Ectodermal cell (in vitro differentiated cells): ENCODE results near the gene B3GALT4. TPM values are rescaled to one million over a fixed set of nuclear protein-coding genes. Genes with fewer than 3 reads are reported as not detected.

Experiments used
- H3K27ac ChIP-seq: 2 replicates; pipeline ENCODE4 v1.7.0; 2013; ENCODE audit warnings: mild to moderate bottlenecking, low read depth, low read length; ENCODE audit not compliant: insufficient read depth, poor library complexity, severe bottlenecking
- H3K27me3 ChIP-seq: 2 replicates; pipeline ENCODE4 v1.7.0; 2013; ENCODE audit warnings: mild to moderate bottlenecking, low read length; ENCODE audit not compliant: insufficient read depth, control insufficient read depth, poor library complexity, severe bottlenecking
- H3K36me3 ChIP-seq: one replicate; pipeline ENCODE4 v1.7.0; 2013; ENCODE audit warnings: low read length; ENCODE audit not compliant: control insufficient read depth, insufficient read depth
- H3K4me1 ChIP-seq: one replicate; pipeline ENCODE4 v1.7.0; 2013; ENCODE audit warnings: low read length; ENCODE audit not compliant: control insufficient read depth, insufficient read depth
- H3K4me3 ChIP-seq: 2 replicates; pipeline ENCODE4 v1.7.0; 2013; ENCODE audit warnings: low read depth, low read length, control low read depth; ENCODE audit not compliant: insufficient read depth
- H3K9me3 ChIP-seq: 2 replicates; pipeline ENCODE4 v1.7.0; 2013; ENCODE audit warnings: mild to moderate bottlenecking, low read length, moderate library complexity; ENCODE audit not compliant: control insufficient read depth
- WGBS, 2 experiments: methylation state at CpG; one replicate each; pipeline ENCODE4 v1.1.7; 2013; ENCODE audit warnings: missing lambda C conversion rate in 2 of 2; 5-methylcytosine and 5-hydroxymethylcytosine counted together
- polyA plus RNA-seq, 4 experiments: library from polyadenylated mRNA; stranded (reverse); fragments of 50-300 nt; gene quantifications; one replicate each; pipeline ENCODE4 v1.2.3, GENCODE V29; 2013

Gene B3GALT4
- polyA plus RNA-seq (2013, experiment 1 of 4): 1.3 TPM
- polyA plus RNA-seq (2013, experiment 2 of 4): 2.3 TPM
- polyA plus RNA-seq (2013, experiment 3 of 4): 1.7 TPM
- 2.5 TPM for polyA plus RNA-seq (2013, experiment 4 of 4)

DNA sequence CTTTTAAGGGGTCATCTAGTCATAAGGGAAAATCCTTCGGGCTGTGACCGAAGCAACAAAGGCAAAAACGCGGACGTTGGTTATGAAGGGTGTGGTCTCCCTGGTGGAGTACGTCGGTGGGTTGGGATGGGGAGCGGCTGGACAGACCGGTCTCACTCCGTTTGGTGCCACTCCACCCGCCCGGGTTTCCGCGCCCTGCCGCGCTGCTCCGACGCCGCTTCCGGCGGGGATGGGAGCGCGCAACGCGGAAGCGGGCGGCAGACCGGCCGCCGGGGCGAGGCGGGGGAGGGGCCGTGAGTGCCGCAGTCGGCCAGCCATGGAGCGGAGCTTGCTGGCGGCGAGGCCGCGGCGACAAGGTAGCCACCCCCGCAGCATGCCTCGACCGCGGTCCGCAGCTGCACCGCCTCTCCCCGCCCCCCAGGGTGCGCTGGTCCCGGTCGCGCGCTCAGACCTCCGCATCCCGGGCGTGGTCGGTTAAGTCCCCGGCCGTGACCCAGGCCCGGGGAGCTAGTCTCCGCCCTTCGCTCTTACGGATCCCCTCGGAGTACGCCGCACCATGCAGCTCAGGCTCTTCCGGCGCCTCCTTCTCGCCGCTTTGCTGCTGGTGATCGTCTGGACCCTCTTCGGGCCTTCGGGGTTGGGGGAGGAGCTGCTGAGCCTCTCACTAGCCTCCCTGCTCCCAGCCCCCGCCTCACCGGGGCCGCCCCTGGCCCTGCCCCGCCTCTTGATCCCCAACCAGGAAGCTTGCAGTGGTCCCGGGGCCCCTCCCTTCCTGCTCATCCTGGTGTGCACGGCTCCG lies at the start of gene B3GALT4:
TSS of gene B3GALT4 (plus strand) at position 260 of the 799 bp plus-strand sequence. CDS start at position 557, 297 bp downstream.
- Histone ChIP-seq H3K36me3 (peaks cover 21% of the 10 kb centered on the region), H3K4me3 (peak within 1 kb of the TSS; percentile 56), H3K27me3 (no peaks in the 10 kb centered on the region), H3K27ac (peak within 1 kb of the TSS; percentile 86), H3K4me1 (peaks cover 26% of the 10 kb centered on the region), H3K9me3 (no peaks in the 10 kb centered on the region)
- 1% methylated on average over 80 of the region's 80 CpGs for WGBS, 2 experiments

GRCh38 chr6:33235221-33235634 lies 41.7 kb upstream of the B3GALT4 start:
- no peaks in the 10 kb centered on the region for H3K36me3 ChIP-seq
- no peak overlapping the region for H3K4me3 ChIP-seq
- peaks cover 11% of the 10 kb centered on the region for H3K4me1 ChIP-seq
- no peaks in the 10 kb centered on the region for H3K27me3 ChIP-seq
- H3K9me3 ChIP-seq: no peaks in the 10 kb centered on the region
- WGBS, 2 experiments: 19 to 25% methylated on average over 6 of the region's 6 CpGs
- H3K27ac ChIP-seq: no peak overlapping the region

- H3K27me3 ChIP-seq: no peaks in the 10 kb centered on the region
- H3K4me3 ChIP-seq: no peak overlapping the region
- no peaks in the 10 kb centered on the region for H3K9me3 ChIP-seq
- H3K27ac ChIP-seq: no peak overlapping the region
- no peaks in the 10 kb centered on the region for H3K36me3 ChIP-seq
- peaks cover 11% of the 10 kb centered on the region for H3K4me1 ChIP-seq
These were observed 40.6 kb upstream of the B3GALT4 start for GRCh38 chr6:33236328-33236727.

DNA sequence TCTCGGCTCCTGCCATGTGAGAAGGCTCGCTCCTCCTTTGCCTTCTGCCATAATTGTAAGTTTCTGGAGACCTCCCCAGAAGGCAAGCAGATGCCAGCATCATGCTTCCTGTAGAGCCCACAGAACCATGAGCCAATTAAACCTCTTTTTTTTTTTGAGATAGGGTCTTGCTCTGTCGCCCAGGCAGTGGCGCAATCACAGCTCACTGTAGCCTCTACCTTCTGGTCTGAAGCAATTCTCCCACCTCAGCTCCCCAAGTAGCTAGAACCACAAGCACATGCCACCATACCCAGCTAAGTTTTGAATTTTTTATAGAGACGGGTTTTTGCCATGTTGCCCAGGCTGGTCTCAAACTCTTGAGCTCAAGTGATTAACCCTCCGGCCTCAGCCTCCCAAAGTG lies 40.1 kb upstream of the B3GALT4 start:
- no peaks in the 10 kb centered on the region for H3K36me3 ChIP-seq
- no peak overlapping the region for H3K27ac ChIP-seq
- no peaks in the 10 kb centered on the region for H3K9me3 ChIP-seq
- H3K4me3 ChIP-seq: no peak overlapping the region
- peaks cover 11% of the 10 kb centered on the region for H3K4me1 ChIP-seq
- 94% methylated on average over 6 of the region's 6 CpGs for WGBS, 2 experiments
- no peaks in the 10 kb centered on the region for H3K27me3 ChIP-seq

DNA sequence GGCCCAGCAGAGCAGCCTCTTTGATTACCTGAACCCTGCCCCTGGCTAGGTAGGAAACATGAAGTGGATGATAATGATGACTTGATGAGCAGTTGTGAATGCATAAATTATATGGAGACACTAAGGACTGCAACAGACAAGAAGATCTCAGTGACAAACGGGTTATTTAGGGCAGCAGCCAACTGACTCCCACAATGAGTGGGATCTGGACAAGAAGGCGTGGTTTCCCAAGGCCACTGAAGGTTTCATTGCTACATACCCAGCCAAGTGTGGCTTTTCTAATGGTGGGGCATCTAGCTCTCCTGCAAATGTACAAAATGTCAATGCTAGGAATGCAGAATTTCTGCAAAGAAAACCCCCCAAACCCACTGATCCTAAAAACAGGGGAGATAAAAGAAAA lies 39.2 kb upstream of the B3GALT4 start:
- Histone ChIP-seq H3K27ac (no peak overlapping the region), H3K36me3 (no peaks in the 10 kb centered on the region), H3K9me3 (no peaks in the 10 kb centered on the region), H3K27me3 (peaks cover 7% of the 10 kb centered on the region), H3K4me3 (no peak overlapping the region), H3K4me1 (peaks cover 11% of the 10 kb centered on the region)
- 92 to 95% methylated on average over 2 of the region's 2 CpGs for WGBS, 2 experiments

DNA sequence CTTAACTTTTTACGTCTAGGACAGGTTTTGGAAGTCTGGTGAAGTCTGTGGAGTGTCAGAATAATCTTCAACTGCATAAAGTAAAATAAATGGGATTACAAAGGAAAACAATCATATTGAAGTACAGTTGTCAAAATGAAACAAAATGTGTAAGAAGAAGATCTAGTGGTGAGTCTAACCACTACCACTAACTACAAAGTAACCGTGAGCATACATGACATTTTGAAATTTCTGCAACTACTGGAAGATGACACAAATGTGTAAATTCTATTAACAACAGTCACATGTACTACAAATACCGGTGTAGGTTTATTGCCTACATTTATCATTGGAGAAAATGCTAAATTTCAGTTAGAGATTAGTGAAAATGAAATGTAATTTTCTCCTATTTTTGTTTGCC lies 35.0 kb upstream of the B3GALT4 start:
- H3K4me3 ChIP-seq: no peak overlapping the region
- H3K27ac ChIP-seq: no peak overlapping the region
- H3K36me3 ChIP-seq: no peaks in the 10 kb centered on the region
- no peaks in the 10 kb centered on the region for H3K4me1 ChIP-seq
- H3K9me3 ChIP-seq: no peaks in the 10 kb centered on the region
- peaks cover 25% of the 10 kb centered on the region for H3K27me3 ChIP-seq
- WGBS, 2 experiments: 91 to 92% methylated on average over 3 of the region's 3 CpGs

- 46 to 81% methylated on average over 1 of the region's 1 CpG for WGBS, 2 experiments
- no peak overlapping the region for H3K4me3 ChIP-seq
- H3K36me3 ChIP-seq: no peaks in the 10 kb centered on the region
- no peak overlapping the region for H3K27ac ChIP-seq
- H3K9me3 ChIP-seq: no peaks in the 10 kb centered on the region
- H3K4me1 ChIP-seq: no peaks in the 10 kb centered on the region
- H3K27me3 ChIP-seq: peaks cover 36% of the 10 kb centered on the region
These were observed 33.4 kb upstream of the B3GALT4 start for GRCh38 chr6:33243476-33243875.

DNA sequence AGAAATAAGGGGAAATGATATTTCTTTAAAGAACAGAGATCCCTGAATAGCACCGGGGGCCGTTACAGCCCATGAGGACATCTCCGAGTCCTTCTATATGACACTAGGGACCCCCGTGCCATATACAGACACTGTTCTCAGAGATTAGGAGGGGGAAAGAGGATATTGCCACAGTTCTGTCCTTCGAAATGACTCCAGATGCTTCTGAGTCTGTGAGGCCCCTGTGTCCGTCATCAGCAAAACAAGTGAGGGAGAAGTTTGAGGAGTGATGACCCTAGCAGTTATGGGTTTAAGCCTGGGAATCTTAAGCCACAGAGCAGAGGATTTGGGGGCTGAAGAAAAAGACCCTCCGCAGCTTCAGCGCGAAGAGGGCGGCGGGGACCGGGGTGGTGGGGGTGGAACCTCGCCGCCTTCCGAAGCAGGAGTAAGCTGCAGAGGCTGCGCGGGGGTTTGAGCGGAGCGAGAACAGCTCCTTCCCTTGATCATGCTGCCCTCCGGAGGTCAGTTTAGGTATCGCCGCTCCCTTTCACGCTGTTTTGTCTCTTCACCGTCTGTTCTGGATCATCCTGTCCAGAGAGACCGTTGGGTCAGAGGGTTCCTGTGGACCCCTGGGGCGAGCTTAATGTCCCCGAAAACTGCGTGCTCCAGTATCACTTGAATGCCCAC lies 28.8 kb upstream of the B3GALT4 start:
- H3K9me3 ChIP-seq: no peaks in the 10 kb centered on the region
- H3K27ac ChIP-seq: no peak overlapping the region
- peaks cover 33% of the 10 kb centered on the region for H3K27me3 ChIP-seq
- 7% methylated on average over 28 of the region's 28 CpGs for WGBS, 2 experiments
- peak overlapping the region; percentile 39 for H3K4me3 ChIP-seq
- no peaks in the 10 kb centered on the region for H3K36me3 ChIP-seq
- H3K4me1 ChIP-seq: peaks cover 8% of the 10 kb centered on the region

GRCh38 chr6:33248643-33248931 lies 28.3 kb upstream of the B3GALT4 start:
- no peaks in the 10 kb centered on the region for H3K36me3 ChIP-seq
- peaks cover 8% of the 10 kb centered on the region for H3K4me1 ChIP-seq
- H3K27ac ChIP-seq: peak overlapping the region; percentile 66
- peaks cover 29% of the 10 kb centered on the region for H3K27me3 ChIP-seq
- peak overlapping the region; percentile 39 for H3K4me3 ChIP-seq
- 8 to 9% methylated on average over 18 of the region's 18 CpGs for WGBS, 2 experiments
- H3K9me3 ChIP-seq: no peaks in the 10 kb centered on the region

DNA sequence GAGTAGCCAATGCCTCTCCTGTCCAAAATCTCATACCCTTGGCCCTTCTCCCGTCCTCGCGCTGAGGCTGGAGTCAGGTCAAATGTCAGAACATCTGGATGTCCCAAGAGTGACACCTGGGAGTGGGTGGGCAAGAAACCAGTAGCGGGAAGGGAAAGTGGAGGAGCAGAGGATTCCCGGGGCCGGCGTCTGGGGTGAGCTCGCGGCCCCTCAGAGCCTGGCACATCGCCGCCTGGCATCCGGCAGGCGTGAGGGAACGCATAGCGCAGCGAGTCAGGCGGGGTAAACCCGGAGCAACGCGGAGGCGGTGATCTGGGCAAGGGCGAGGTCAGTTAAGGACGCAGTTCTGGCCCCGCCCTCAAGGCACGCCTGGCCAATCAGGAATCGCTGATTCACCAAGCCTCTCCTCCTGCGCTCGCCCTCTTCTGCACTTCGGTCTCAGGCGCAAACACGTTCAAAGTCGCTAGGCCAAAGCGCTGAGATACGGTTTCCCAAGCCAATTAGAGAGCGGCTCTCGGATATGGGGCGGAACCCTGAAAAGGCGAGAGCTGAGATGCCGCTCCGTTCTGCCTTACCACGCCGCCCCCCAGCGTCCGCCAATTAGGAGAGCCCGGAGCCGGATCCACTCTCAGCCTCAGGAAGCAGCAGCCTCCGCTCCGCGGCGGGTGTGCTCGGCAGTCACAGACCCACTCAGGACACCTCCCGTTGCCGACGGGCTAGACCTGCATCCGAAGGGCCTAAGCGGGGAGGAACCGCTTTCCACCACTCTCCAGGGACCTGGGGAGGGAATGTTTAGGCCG lies 27.8 kb upstream of the B3GALT4 start:
- H3K9me3 ChIP-seq: no peaks in the 10 kb centered on the region
- H3K4me1 ChIP-seq: peaks cover 8% of the 10 kb centered on the region
- H3K27me3 ChIP-seq: peaks cover 27% of the 10 kb centered on the region
- peak overlapping the region; percentile 39 for H3K4me3 ChIP-seq
- 0 to 1% methylated on average over 58 of the region's 58 CpGs for WGBS, 2 experiments
- H3K27ac ChIP-seq: peak overlapping the region; percentile 66
- H3K36me3 ChIP-seq: no peaks in the 10 kb centered on the region
